Transverse colon (tissue), 3 donors: Measurements from ENCODE around the gene NUTM2D.
"Not testable (repeated sequence)": the region's sequence is repeated elsewhere in the genome, so short reads cannot be mapped to it uniquely, and the experiment has no call there.

ENCODE experiments used
- EP300 ChIP-seq: sonication (generic); formaldehyde crosslinking; IDR thresholded peaks from one replicate; pipeline ENCODE4 v1.6.1; 2017; ENCODE audit warnings: antibody characterized with exemption, low read depth
- TF ChIP-seq, protein P1 (sequence below), 5 experiments: fragments of 200-600 bp in 3 of 5; fragments of 450-650 bp in 2 of 5; sonication (generic) in 3 of 5; IDR thresholded peaks; 1 replicate in 2 of 5; 2 replicates in 3 of 5; pipeline ENCODE4 v1.5.1; 2016 to 2017; ENCODE audit warnings: antibody characterized with exemption in 5 of 5, inconsistent platforms in 3 of 5, mild to moderate bottlenecking in 2 of 5, moderate library complexity in 1 of 5

DNA sequence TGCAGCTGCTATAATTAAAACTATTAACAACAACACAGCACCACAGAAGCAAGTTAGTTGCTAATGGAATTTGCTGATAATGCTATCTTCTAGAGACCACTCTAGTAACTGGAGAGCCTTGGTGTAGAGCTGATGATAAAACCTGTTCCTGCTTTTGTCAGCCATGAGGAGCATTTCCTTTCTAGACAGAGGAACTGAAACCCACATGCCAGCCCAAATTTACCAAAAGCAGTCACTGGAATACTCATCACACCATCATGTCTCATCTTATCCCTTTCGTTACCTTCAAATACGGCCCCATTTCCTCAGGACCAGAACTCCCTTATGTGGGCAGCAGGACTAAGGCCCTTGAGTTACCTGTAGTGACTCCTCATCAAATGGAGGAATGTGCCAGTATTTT, 40.9 kb downstream of the NUTM2D start:
- TF ChIP-seq, protein P1, sequence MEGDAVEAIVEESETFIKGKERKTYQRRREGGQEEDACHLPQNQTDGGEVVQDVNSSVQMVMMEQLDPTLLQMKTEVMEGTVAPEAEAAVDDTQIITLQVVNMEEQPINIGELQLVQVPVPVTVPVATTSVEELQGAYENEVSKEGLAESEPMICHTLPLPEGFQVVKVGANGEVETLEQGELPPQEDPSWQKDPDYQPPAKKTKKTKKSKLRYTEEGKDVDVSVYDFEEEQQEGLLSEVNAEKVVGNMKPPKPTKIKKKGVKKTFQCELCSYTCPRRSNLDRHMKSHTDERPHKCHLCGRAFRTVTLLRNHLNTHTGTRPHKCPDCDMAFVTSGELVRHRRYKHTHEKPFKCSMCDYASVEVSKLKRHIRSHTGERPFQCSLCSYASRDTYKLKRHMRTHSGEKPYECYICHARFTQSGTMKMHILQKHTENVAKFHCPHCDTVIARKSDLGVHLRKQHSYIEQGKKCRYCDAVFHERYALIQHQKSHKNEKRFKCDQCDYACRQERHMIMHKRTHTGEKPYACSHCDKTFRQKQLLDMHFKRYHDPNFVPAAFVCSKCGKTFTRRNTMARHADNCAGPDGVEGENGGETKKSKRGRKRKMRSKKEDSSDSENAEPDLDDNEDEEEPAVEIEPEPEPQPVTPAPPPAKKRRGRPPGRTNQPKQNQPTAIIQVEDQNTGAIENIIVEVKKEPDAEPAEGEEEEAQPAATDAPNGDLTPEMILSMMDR (IDR thresholded peaks at IDR 0.05): not testable (repeated sequence)
- TF ChIP-seq EP300: not testable (repeated sequence)
